Gastroesophageal sphincter (tissue), 4 donors: ENCODE results near the gene ZFYVE28. TPM values are rescaled to one million over a fixed set of nuclear protein-coding genes. Genes with fewer than 3 reads are reported as not detected.

Experiments
- ATAC-seq: fragments of 150-250 bp; one replicate; pipeline ENCODE4 v1.9.1; 2016; ENCODE audit warnings: mild to moderate bottlenecking, moderate library complexity
- H3K27ac ChIP-seq, 4 donors: fragments of 200-600 bp; sonication (generic) in 3 of 4; 1 replicate in 3 of 4; 2 replicates in 1 of 4; pipeline ENCODE4 v1.5.1; 2016 to 2019
- H3K27me3 ChIP-seq: fragments of 200-600 bp; sonication (generic); one replicate; pipeline ENCODE4 v1.5.1; 2019
- H3K36me3 ChIP-seq, 2 donors: fragments of 200-600 bp; sonication (generic); one replicate each; pipeline ENCODE4 v1.5.1; 2019; ENCODE audit warnings: control low read depth in 1 of 2
- H3K4me1 ChIP-seq, 3 donors: fragments of 200-600 bp; sonication (generic); 1 replicate in 2 of 3; 2 replicates in 1 of 3; pipeline ENCODE4 v1.5.1; 2016 to 2019; ENCODE audit warnings: control low read depth in 2 of 3
- H3K4me3 ChIP-seq, 2 donors: fragments of 200-600 bp; sonication (generic); one replicate each; pipeline ENCODE4 v1.5.1; 2019; ENCODE audit warnings: mild to moderate bottlenecking in 1 of 2, moderate library complexity in 1 of 2
- H3K9me3 ChIP-seq, 3 donors: fragments of 200-600 bp; sonication (generic); one replicate each; pipeline ENCODE4 v1.5.1; 2017 to 2019; ENCODE audit warnings: control low read depth in 2 of 3
- CTCF ChIP-seq, 4 experiments: fragments of 200-600 bp in 2 of 4; fragments of 450-650 bp in 2 of 4; sonication (generic) in 1 of 4; IDR thresholded peaks; one replicate each; pipeline ENCODE4 v1.5.1; 2017 to 2019; ENCODE audit warnings: antibody characterized with exemption in 4 of 4, mild to moderate bottlenecking in 2 of 4, moderate library complexity in 2 of 4
- EP300 ChIP-seq: sonication (generic); formaldehyde crosslinking; IDR thresholded peaks from one replicate; pipeline ENCODE4 v1.6.1; 2017; ENCODE audit warnings: antibody characterized with exemption, mild to moderate bottlenecking
- POLR2A ChIP-seq, 2 donors: fragments of 450-650 bp; IDR thresholded peaks; one replicate each; pipeline ENCODE4 v1.6.1; 2017; ENCODE audit warnings: antibody characterized with exemption in 2 of 2, mild to moderate bottlenecking in 2 of 2, moderate library complexity in 1 of 2
- POLR2AphosphoS5 ChIP-seq: sonication (generic); formaldehyde crosslinking; IDR thresholded peaks from one replicate; pipeline ENCODE4 v1.6.1; 2017; ENCODE audit warnings: antibody characterized with exemption
- WGBS, 2 donors: methylation state at CpG; one replicate each; pipeline ENCODE4 v1.1.5; 2018; ENCODE audit warnings: low coverage in 1 of 2; 5-methylcytosine and 5-hydroxymethylcytosine counted together
- total RNA-seq, 4 donors: library from RNA; depleted of rRNA; stranded (reverse); fragments of >200 nt; gene quantifications; one replicate each; pipeline ENCODE4 v1.1.0, GENCODE V29; 2016

The ZFYVE28 gene
- total RNA-seq, 4 donors from 2014 or later, result 4.4 to 12.0 (median 8.2) TPM

- ATAC-seq, result no peak
These were observed 55.3 kb downstream of the ZFYVE28 start for GRCh38 chr4:2363056-2363721.

GRCh38 chr4:2362266-2363055, 56.0 kb downstream of the ZFYVE28 start:
- Histone ChIP-seq H3K9me3 (no peaks in the 10 kb centered on the region), H3K4me1 (peaks cover 0 to 31% (median 6%) of the 10 kb centered on the region in 3 donors), H3K4me3 (no peak overlapping the region), H3K36me3 (no peaks in the 10 kb centered on the region), H3K27me3 (no peaks in the 10 kb centered on the region), H3K27ac (no peak overlapping the region)
- TF ChIP-seq POLR2AphosphoS5, result no peak
- TF ChIP-seq POLR2A (IDR thresholded peaks at IDR 0.05), result no peak
- no peak for TF ChIP-seq EP300
- no peak for TF ChIP-seq CTCF (IDR thresholded peaks at IDR 0.05)
- no peak for ATAC-seq
- WGBS, 2 donors, result 83 to 95% methylated on average over 1 to 4 of the region's 15 CpGs

More at GRCh38 chr4:2363056-2363721, 55.3 kb downstream of the ZFYVE28 start:
- no peak overlapping the region for H3K27ac ChIP-seq
- H3K27me3 ChIP-seq, result no peaks in the 10 kb centered on the region
- H3K4me3 ChIP-seq, result no peak overlapping the region
- TF ChIP-seq CTCF (IDR thresholded peaks at IDR 0.05) (no peak), POLR2AphosphoS5 (no peak), EP300 (no peak), POLR2A (IDR thresholded peaks at IDR 0.05) (no peak)
- H3K36me3 ChIP-seq, result no peaks in the 10 kb centered on the region
- no CpG with 5 or more reads among the region's 12 CpGs for WGBS, 2 donors
- peaks cover 0 to 31% (median 6%) of the 10 kb centered on the region in 3 donors for H3K4me1 ChIP-seq
- H3K9me3 ChIP-seq, result no peaks in the 10 kb centered on the region

- Histone ChIP-seq H3K27ac (no peak overlapping the region), H3K36me3 (no peaks in the 10 kb centered on the region), H3K9me3 (no peaks in the 10 kb centered on the region), H3K4me1 (peaks cover 0 to 31% (median 6%) of the 10 kb centered on the region in 3 donors), H3K4me3 (no peak overlapping the region), H3K27me3 (no peaks in the 10 kb centered on the region)
- 74 to 77% methylated on average over 6 to 10 of the region's 23 CpGs for WGBS, 2 donors
- ATAC-seq, result no peak
- no peak for TF ChIP-seq POLR2A (IDR thresholded peaks at IDR 0.05)
- TF ChIP-seq POLR2AphosphoS5, result no peak
- no peak for TF ChIP-seq EP300
- TF ChIP-seq CTCF (IDR thresholded peaks at IDR 0.05), result no peak
These were observed 56.8 kb downstream of the ZFYVE28 start for GRCh38 chr4:2361366-2362265.

GRCh38 chr4:2360396-2360730, 58.1 kb downstream of the ZFYVE28 start:
- Histone ChIP-seq H3K4me1 (peaks cover 0 to 27% (median 6%) of the 10 kb centered on the region in 3 donors), H3K27me3 (no peaks in the 10 kb centered on the region), H3K27ac (no peak overlapping the region), H3K36me3 (no peaks in the 10 kb centered on the region), H3K9me3 (no peaks in the 10 kb centered on the region), H3K4me3 (no peak overlapping the region)
- TF ChIP-seq POLR2AphosphoS5 (no peak), EP300 (no peak), CTCF (IDR thresholded peaks at IDR 0.05) (no peak), POLR2A (IDR thresholded peaks at IDR 0.05) (no peak)
- WGBS, 2 donors, result 77 to 85% methylated on average over 3 to 5 of the region's 6 CpGs
- ATAC-seq, result no peak
